Measurements from ENCODE around the gene DCAF11. TPM values are rescaled to one million over a fixed set of nuclear protein-coding genes. Genes with fewer than 3 reads are reported as not detected.

Gene DCAF11
- total RNA-seq, 1 experiment from 2014 or later, result 48.8 TPM

DNA sequence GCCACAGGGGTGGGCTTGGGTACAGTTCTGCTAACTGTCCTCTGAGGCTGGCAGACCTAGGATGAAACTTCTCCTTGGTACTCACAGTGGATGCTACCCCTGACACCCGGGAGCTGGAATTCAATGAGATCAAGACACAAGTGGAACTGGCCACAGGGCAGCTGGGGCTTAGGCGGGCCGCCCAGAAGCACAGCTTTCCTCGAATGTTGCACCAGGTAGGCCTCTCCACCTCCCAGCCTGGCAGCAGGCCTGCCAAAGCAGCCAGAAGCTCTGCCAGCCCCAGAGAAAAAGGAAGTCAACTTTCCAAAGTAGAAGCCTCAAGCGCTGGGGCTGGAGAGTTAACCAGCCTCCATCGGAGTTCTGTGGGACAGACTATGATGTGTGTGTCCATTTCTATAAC, 2.6 kb downstream of the DCAF11 start:
- CTCF ChIA-PET, result interaction anchor here (0.6 to 1.8 kb wide), 7 partner anchors 8 to 84 kb away, joined by 3 to 5 read pairs (median 3); partner anchors contain the start of gene IRF9
- Mint-ChIP-seq H3K27ac (ENCODE audit: low read depth, unreplicated experiment) (no peak overlapping the region), H3K27me3 (ENCODE audit: insufficient read depth, unreplicated experiment) (no peaks in the 10 kb centered on the region), H3K4me3 (ENCODE audit: unreplicated experiment) (no peak overlapping the region), H3K4me1 (ENCODE audit: insufficient read depth, unreplicated experiment) (peaks cover 9% of the 10 kb centered on the region), H3K9me3 (ENCODE audit: unreplicated experiment) (no peaks in the 10 kb centered on the region), H3K36me3 (ENCODE audit: insufficient read depth, unreplicated experiment) (peaks cover 59% of the 10 kb centered on the region)
- no TSS peak for BruUV-seq (replicated peaks)
- intact Hi-C loops (cut with micrococcal nuclease), result no loop called here
- no peak for DNase-seq (ENCODE audit: unreplicated experiment)
- POLR2A ChIA-PET, result interaction anchor here (3.6 to 6.6 kb wide), 3 partner anchors 9 to 31 kb away, joined by 40 to 252 read pairs (median 114); partner anchors contain the start of genes EMC9, FITM1, PSME1 and PSME2
- TF ChIP-seq, protein P1, sequence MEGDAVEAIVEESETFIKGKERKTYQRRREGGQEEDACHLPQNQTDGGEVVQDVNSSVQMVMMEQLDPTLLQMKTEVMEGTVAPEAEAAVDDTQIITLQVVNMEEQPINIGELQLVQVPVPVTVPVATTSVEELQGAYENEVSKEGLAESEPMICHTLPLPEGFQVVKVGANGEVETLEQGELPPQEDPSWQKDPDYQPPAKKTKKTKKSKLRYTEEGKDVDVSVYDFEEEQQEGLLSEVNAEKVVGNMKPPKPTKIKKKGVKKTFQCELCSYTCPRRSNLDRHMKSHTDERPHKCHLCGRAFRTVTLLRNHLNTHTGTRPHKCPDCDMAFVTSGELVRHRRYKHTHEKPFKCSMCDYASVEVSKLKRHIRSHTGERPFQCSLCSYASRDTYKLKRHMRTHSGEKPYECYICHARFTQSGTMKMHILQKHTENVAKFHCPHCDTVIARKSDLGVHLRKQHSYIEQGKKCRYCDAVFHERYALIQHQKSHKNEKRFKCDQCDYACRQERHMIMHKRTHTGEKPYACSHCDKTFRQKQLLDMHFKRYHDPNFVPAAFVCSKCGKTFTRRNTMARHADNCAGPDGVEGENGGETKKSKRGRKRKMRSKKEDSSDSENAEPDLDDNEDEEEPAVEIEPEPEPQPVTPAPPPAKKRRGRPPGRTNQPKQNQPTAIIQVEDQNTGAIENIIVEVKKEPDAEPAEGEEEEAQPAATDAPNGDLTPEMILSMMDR (IDR thresholded peaks at IDR 0.05; ENCODE audit: unreplicated experiment), result no peak

DNA sequence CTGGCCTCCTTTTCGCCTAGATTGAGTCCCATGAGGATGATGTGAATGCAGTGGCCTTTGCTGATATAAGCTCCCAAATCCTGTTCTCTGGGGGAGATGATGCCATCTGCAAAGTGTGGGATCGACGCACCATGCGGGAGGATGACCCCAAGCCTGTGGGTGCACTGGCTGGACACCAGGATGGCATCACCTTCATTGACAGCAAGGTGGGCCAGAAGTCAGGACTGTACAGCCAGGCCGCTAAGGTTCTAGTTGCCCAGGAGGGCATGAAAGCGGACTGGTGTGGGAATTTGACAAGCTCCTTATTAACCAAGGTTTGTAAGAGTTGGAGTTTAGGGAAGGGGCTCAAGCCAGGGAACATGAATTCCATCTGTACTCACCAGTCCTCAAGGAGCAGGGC, 5.1 kb downstream of the DCAF11 start:
- POLR2A ChIA-PET, result interaction anchor here (6.6 kb wide), 1 partner anchor 17 kb away, joined by 252 read pairs; the partner anchor contains the start of genes EMC9, FITM1 and PSME1
- Mint-ChIP-seq H3K36me3 (ENCODE audit: insufficient read depth, unreplicated experiment) (peaks cover 61% of the 10 kb centered on the region), H3K27me3 (ENCODE audit: insufficient read depth, unreplicated experiment) (no peaks in the 10 kb centered on the region), H3K9me3 (ENCODE audit: unreplicated experiment) (no peaks in the 10 kb centered on the region), H3K27ac (ENCODE audit: low read depth, unreplicated experiment) (no peak overlapping the region), H3K4me3 (ENCODE audit: unreplicated experiment) (no peak overlapping the region), H3K4me1 (ENCODE audit: insufficient read depth, unreplicated experiment) (peaks cover 9% of the 10 kb centered on the region)
- no peak for DNase-seq (ENCODE audit: unreplicated experiment)
- intact Hi-C loops (cut with micrococcal nuclease), result no loop called here
- TF ChIP-seq, protein P1 (IDR thresholded peaks at IDR 0.05; ENCODE audit: unreplicated experiment), result no peak
- no TSS peak for BruUV-seq (replicated peaks)
- CTCF ChIA-PET, result interaction anchor here (0.5 to 1.7 kb wide), 4 partner anchors 12 to 177 kb away, joined by 3 to 4 read pairs (median 4); no protein-coding TSS in a partner anchor

DNA sequence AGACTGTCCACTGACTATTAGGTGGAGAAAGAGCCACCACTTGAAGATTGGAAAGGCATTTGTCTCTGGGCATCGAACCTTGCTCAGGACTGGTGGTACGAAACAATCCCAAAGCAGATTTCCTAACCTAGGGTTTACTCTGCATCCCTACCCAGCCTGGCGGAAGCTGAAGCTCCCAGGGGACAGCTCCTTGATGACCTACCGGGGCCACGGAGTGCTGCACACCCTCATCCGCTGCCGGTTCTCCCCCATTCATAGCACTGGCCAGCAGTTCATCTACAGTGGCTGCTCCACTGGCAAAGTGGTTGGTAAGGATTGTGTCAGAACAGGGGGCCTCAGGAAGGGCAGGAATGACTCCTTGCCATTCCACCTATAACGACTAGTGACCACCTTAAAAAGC, 6.6 kb downstream of the DCAF11 start:
- CTCF ChIA-PET, result no interaction called here
- no TSS peak for BruUV-seq (replicated peaks)
- Mint-ChIP-seq H3K36me3 (ENCODE audit: insufficient read depth, unreplicated experiment) (peaks cover 57% of the 10 kb centered on the region), H3K4me1 (ENCODE audit: insufficient read depth, unreplicated experiment) (no peaks in the 10 kb centered on the region), H3K27ac (ENCODE audit: low read depth, unreplicated experiment) (no peak overlapping the region), H3K9me3 (ENCODE audit: unreplicated experiment) (no peaks in the 10 kb centered on the region), H3K4me3 (ENCODE audit: unreplicated experiment) (no peak overlapping the region), H3K27me3 (ENCODE audit: insufficient read depth, unreplicated experiment) (no peaks in the 10 kb centered on the region)
- DNase-seq (ENCODE audit: unreplicated experiment), result no peak
- TF ChIP-seq, protein P1 (IDR thresholded peaks at IDR 0.05; ENCODE audit: unreplicated experiment), result no peak
- intact Hi-C loops (cut with micrococcal nuclease), result no loop called here
- POLR2A ChIA-PET, result interaction anchor here (0.5 to 1.2 kb wide), 2 partner anchors 40 to 74 kb away, joined by 3 to 5 read pairs; partner anchors contain the start of genes IRF9 and TM9SF1

DNA sequence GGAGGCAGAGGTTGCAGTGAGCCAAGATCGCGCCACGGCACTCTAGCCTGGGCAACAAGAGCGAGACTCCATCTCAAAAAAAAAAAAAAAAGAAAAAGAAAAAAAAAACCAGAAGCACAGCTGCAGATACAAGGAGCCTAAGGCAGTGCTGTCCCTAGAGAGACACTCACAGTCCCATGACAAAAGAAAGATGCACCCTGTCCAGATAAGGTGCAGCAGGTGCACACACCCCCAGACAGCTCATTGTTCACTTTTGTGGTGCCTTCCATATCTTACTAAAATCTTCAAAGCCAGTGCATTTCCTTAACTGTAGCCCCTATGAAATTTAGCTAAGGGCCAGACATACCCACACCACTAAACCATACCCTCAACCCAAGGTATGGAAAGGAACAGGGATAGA, 7.8 kb downstream of the DCAF11 start:
- ChIA-PET CTCF (no interaction called here), POLR2A (interaction anchor here (1.2 to 1.6 kb wide), 2 partner anchors 19 to 39 kb away, joined by 5 to 8 read pairs; partner anchors contain the start of genes EMC9 and IRF9)
- H3K9me3 Mint-ChIP-seq (ENCODE audit: unreplicated experiment), result no peaks in the 10 kb centered on the region
- TF ChIP-seq, protein P1 (IDR thresholded peaks at IDR 0.05; ENCODE audit: unreplicated experiment), result no peak
- no peaks in the 10 kb centered on the region for H3K27me3 Mint-ChIP-seq (ENCODE audit: insufficient read depth, unreplicated experiment)
- no peak overlapping the region for H3K4me3 Mint-ChIP-seq (ENCODE audit: unreplicated experiment)
- BruUV-seq (replicated peaks), result no TSS peak
- H3K27ac Mint-ChIP-seq (ENCODE audit: low read depth, unreplicated experiment), result no peak overlapping the region
- peaks cover 51% of the 10 kb centered on the region for H3K36me3 Mint-ChIP-seq (ENCODE audit: insufficient read depth, unreplicated experiment)
- no peaks in the 10 kb centered on the region for H3K4me1 Mint-ChIP-seq (ENCODE audit: insufficient read depth, unreplicated experiment)
- DNase-seq (ENCODE audit: unreplicated experiment), result no peak
- intact Hi-C loops (cut with micrococcal nuclease), result no loop called here
